Activated CD4-positive, alpha-beta T cell treated with anti-CD3 and anti-CD28 coated beads, Interleukin-2, amount 50 U/mL, for 1 hour (primary cell): ENCODE results near the gene PLA2G4D.

ENCODE experiments used
- DNase-seq: peaks from one replicate; pipeline ENCODE4 v3.0.0-alpha.2; 2020

PLA2G4D gene

DNA sequence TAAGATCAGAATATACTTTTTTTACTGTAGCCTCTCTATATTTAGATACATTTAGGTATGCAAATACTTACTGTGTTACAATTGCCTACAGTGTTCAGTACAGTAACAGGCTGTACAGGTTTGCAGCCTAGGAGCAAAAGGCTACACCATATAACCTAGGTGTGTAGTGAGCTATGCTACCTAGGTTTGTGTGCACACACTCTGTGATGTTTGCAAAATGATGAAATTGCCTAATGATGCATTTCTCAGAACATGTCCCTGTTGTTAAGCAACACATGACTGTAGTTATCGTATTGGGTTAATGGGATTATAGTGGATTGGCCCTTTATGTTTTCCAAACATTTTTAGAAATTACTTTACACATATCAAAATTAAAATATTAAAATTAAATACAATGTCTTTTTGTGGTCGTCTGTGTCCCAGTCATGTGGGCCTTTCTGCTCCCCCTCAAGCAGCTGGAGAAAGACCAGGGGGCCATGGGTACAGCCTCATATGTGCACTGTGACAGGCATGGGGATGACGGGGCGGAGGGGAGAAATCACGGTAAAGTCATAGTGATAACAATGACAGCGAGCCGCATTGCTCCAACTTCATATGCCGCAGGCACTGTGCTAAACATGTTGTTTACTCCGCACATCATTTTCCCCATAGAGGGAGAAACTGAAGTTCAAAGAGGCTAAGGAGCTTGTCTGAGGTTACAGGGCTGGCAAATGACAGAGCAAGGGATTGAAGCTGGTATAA lies 46.1 kb downstream of the PLA2G4D start:
- DNase-seq, result no peak

DNA sequence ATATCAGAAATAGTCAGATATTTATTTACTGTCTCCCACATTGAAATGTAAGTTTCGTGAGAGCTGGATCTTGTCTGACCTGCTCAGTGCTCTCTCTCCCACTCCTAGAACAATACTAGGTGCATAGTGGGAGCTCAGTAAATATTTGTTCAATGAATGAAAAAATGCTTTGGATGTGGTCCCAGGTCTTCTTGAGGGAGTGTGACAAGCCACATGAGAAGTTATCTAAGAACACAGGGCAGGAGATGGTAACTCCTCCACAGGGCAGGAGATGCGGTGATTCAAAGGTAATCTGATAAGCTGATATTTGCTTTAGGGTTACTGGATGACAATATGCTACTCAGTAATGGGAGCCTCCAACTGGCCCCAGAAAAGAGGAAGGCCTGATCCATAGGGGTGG lies 47.8 kb downstream of the PLA2G4D start:
- no peak for DNase-seq

DNA sequence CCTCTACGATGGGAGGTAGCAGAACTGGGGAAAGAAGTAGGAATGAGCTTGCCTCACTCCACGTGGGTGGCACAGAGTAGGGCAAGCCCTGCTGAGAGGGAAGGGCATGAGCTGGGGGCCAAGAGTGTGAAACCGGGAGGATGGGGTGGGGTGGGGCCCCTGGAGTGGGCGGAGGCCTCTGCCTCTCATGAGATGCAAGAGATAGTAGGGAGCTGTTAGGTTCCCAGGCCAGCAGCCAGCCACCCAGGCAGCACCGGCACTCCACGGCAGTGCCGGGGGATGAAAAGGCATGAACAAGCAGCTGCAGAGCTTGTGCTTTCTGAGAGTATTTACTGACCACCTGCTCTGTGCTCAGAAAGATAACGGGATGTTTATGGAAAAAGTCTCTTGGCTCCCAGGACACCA lies 49.1 kb downstream of the PLA2G4D start:
- no peak for DNase-seq

- DNase-seq, result no peak
Measured at GRCh38 chr15:42042602-42043400, 51.6 kb downstream of the PLA2G4D start.

DNA sequence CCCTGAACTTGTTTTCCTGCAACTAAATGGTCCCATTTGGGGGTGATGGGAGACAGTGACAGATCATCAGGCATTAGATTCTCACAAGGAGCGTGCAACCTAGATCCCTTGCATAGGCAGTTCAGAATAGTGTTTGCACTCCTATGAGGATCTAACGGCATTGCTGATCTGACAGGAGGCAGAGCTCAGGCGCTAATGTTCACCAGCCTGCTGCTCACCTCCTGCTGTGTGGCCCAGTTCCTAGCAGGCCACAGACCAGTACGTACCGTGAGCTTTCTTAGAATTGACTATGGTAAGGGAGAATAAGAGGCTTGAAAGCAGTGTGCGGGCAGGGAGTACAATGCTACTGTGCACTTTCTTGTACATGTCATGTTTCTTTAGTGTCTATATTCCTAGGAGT lies 56.0 kb downstream of the PLA2G4D start:
- no peak for DNase-seq

GRCh38 chr15:42037656-42038055 lies 56.7 kb downstream of the PLA2G4D start:
- DNase-seq, result no peak

DNA sequence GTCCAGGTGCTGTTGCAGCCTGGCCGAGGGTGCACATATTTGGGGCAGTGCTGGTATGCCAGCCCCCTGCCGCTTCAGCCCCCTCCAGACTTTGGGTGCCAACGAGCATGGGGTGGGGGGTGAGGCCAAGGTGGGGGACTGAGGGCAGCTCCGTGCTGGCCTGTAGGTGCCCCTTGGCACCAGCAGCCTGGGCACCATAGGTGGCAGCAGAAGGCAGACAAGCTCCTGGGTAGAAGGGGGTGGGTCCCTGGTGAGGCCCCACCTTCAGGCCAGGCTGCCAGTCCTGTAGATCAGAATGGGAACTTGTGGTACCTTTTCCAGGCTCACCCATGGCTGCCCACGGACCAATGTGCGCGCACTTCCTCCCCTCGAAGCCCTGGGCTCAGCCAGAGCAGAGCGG lies 57.4 kb downstream of the PLA2G4D start:
- DNase-seq, result no peak

- DNase-seq, result no peak
Measured at GRCh38 chr15:42036112-42036905, 58.1 kb downstream of the PLA2G4D start.

DNA sequence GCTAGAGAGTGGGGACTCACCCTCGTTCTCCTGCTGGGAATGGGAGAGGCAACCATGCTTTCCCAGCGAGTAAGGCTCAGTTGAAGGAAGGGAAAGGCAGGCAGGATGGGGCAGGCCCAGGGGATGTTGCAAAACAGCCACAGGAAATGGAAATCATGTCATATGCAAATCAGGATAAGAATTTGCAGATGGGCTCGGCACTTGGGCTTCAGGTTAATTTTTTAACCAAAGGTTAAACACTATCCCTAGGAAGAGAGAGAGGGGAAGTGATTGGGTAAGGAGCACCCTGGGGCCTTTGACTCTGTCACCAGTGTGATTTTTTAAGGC lies 59.0 kb downstream of the PLA2G4D start:
- DNase-seq, result no peak

DNA sequence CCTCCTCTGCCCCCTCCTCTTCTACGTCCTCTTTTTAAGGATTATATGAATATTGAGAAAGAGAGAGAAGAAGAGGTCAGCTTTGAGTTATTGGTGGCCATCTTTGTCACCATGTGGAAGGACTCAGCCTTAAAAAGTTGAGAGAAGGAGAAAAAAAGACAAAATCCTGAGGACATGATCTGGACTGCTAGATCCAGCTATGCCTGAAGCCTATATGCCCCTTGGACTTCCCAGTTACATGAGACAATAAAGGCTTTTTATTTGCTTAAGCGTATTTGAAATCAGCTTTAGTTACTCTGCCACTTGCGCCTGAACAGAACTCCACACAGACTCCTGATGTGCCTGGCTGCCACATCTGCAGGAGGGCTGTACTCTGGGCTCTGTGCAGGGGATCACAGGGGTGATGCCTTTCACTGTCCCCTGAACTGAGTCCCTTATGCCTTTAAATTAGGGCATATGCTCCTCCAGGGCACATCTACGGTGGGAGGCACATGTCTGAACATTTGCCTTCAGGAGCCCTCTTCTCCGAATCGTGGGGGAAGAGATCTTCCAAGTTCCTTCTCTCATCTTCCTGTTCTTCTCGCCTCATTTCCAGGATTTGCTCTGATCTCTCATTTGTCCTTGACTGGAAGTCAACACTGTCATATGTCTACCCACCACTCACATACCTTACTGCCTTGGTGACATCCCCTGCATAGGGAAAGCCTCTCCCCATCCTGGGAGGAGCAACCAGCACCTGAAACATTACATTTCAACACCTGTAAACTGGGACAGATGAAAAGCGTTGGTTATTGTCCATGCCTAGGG lies 59.5 kb downstream of the PLA2G4D start:
- DNase-seq, result no peak

GRCh38 chr15:42033214-42033873 lies 61.0 kb downstream of the PLA2G4D start:
- DNase-seq, result no peak

DNA sequence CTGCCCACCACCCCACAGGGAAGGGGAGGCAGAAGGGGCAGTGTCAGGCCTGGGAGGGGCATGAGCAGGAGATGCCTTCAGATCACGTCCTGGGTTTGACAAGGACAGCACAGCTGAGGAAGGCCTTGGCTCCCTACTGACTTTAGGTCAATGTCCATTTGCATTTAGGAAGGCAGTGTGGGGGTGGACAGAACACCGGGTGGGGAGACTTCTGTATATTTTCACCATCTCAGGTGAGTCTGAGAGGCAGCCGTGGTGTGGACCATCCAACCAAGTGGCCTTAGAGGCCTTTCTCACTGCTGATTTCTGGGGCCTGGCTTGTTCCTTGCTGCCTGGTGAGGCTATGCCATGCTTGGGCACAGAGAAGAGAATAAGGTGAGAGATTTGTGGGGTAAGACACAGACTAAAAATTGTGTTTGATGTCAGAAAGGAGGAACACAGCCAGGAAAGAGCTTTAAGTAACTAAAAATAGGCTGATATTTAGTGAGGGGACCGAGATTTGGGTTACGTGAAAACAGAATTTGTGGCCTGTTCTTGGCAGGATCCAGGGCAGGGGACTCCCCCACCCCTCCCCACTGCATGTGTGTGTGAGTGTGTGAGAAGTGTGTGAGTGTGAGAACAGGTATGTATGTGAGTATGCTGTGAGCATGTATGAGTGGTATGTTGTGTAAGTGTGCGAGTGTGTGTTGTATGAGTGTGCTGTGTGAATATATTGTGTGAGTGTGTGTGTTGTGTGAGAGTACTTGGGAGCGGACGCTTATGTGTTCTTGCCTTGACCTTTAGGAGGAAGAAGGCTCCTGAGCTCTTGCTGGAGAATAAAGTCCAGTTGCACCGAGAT lies 61.8 kb downstream of the PLA2G4D start:
- DNase-seq, result no peak

DNA sequence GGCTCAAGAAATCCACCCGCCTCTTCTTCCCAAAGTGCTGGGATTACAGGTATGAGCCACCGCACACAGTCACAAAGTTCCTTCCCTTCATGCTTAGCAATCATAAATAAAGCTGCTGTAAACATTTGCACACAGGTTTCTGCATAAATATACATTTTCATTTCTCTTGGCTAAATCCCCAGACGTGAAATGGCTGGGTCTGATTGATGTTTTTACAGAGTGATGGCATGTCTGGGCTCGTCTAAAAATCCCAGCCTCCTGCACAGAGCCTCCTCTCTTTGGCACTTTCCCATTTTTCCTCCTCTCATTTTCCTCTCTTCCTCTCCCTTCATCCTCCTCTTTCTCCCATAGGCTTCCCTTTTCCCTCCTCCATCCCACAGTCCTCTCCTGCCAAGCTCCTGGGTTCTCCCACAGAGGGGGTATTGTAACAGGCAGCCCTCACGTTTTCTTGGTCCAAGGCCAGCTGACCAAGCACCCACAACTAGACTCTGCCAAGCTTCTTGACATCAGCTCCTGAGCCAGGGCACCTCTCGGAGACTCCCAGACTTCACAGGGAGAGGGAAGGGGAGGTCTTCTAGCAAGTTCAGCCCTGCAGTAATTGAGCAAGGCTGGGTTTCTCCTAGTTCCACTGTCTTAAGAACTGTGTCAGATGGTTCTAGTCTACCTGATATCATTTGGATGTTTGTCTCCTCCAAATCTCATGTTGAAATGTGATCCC lies 63.0 kb downstream of the PLA2G4D start:
- DNase-seq, result no peak

DNA sequence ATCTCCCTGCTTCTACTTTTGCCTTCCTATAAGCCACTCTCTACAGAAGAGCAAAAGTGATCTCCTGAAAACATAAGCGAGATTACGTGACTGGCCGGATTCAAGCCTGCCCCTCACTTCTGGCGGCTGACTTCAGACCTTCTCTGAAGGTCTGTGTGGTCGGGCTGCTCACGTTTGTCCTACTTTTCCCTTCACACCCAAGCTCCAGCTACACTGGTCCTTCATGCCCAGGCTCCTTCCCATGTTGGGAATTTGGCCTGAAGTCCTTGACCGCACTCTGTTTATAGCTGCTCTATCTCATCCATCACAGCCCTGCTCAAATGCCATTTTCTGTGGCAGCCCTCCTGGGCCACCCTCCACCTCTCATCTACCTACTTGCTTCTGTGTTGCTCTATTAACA lies 66.8 kb downstream of the PLA2G4D start:
- no peak for DNase-seq

DNA sequence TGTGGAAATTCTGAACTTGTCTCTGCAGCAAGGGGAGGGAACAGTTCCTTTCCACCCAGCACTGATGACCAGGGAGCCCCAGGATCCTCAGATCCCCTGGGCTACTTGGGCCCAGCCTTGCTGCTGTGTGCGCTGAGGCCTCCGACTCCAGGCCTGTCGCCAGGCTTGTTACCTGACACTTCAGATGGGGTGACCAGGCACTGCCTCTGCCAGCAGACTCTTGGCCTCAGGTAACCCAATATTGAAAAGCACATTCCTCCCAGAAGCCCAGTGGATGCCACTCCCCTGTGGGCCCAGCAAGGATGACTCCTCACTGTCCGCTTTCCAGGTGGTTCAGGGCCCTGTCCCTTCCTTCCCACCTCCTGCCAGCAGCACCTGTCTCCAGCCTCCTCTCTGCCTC lies 70.1 kb downstream of the PLA2G4D start:
- no peak for DNase-seq

- DNase-seq, result no peak
Measured at GRCh38 chr15:42021593-42021992, 72.8 kb downstream of the PLA2G4D start.

DNA sequence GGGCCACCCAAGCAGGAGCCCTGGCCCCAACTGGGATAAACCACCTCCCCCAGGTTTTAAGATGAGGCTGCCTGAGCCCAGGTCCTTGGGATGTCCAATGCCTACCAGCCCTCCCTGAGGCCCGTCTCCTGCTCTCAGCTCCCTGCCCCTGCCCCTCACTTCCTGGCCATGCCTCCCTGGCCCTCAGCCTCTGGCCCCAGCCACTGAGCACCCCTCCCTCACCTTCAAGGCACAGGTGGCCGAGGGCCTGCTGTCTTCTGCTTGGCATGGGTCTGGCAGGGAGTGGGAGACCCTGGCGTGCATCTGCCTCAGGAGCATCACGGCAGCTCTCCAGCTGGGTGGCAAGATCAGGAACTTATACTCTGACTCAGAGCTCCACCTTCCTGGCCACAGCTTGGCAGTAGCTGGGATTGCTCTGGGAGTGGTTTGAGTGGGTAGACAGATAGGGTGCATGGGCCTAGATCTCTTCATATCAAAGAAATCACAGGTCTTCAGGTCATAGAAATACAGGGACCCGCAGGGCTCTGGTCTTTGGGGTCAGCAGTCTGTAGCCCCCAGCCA lies 73.6 kb downstream of the PLA2G4D start, which contains the start of gene PLA2G4E:
PLA2G4E (minus strand) TSS at position 330 of the 561 bp plus-strand sequence; CDS start at position 318, 12 bp downstream.
- no peak for DNase-seq

DNA sequence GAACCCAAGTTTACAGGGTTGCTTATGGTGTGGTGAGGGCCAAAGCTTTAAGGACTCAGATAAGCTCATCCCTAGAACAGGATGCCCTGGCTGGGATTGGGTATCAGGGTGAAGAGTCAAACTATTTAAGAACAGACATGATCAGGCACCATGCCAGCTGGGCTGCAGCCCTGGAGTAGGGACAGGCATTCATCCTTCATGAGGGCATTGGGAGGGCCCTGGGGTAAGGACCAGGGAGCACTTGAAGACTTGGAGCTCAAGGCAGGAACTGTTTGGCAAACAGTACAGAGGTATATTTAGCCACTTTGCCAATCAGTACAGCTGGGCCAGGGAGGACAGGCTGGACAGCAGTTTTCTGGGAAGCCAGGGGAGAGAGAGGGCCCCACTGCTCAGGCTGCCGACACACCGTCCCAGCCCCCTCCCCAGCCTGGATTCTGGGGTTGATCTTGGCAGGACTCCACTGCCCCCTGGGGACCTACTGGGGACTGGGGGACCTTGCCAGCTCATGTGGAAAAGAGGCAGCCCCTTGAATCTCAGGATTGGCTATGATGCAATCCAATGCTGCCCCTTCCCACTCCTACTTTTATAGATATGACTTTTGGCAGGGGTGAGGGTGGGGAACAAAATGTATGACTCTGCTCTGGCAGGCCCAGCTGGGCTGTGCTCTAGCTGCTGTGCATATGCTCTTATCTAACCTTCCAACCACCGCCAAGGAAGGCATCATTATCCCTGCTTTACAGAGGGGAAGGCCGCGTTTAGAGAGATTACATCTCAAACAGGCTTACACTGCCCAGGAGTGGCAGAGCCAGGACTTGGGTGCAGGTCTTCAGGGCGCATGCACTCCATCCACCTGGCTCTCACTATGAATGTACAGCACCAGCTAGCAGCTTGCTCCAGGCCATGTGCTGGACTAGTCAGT lies 75.8 kb downstream of the PLA2G4D start:
- no peak for DNase-seq
